Naive thymus-derived CD4-positive, alpha-beta T cell (primary cell): Measurements from ENCODE around the gene DCUN1D3. TPM values are rescaled to one million over a fixed set of nuclear protein-coding genes. Genes with fewer than 3 reads are reported as not detected.

Experiments used
- ATAC-seq: fragments of 150-1000 bp; cut with Tn5 transposase; 2 replicates; pipeline ENCODE4 v1.10.0; 2021; ENCODE audit warnings: mild to moderate bottlenecking, moderate library complexity
- CTCF ChIA-PET: fragments of 350-600 bp; sonication (Branson Sonifier 250); formaldehyde crosslinking; loops from one replicate; lab custom pipeline; 2021; ENCODE audit warnings: antibody characterized with exemption; lab: Charles Lee
- POLR2A ChIA-PET: fragments of 350-600 bp; sonication (Branson Sonifier 250); formaldehyde crosslinking; loops from one replicate; lab custom pipeline; 2021; ENCODE audit warnings: antibody characterized with exemption, inconsistent platforms; lab: Charles Lee
- DNase-seq, 9 donors: peaks; one replicate each; pipeline versions ENCODE4 v3.0.0 to v3.0.0-alpha.2; 2020 to 2022; ENCODE audit warnings: mixed read lengths in 1 of 9
- H3K27ac ChIP-seq: one replicate; pipeline ENCODE4 v1.7.0; 2013; ENCODE audit warnings: mild to moderate bottlenecking, low read depth, low read length, moderate library complexity
- H3K27me3 ChIP-seq, 2 donors: one replicate each; pipeline ENCODE4 v1.7.0; 2013; ENCODE audit warnings: low read length in 2 of 2, mild to moderate bottlenecking in 2 of 2, moderate library complexity in 2 of 2; ENCODE audit not compliant: control insufficient read depth in 2 of 2, insufficient read depth in 2 of 2
- H3K36me3 ChIP-seq, 3 experiments: 1 replicate in 2 of 3; 2 replicates in 1 of 3; pipeline ENCODE4 v1.7.0; 2013; ENCODE audit warnings: low read length in 3 of 3, mild to moderate bottlenecking in 3 of 3, moderate library complexity in 1 of 3; ENCODE audit not compliant: insufficient read depth in 3 of 3, control insufficient read depth in 2 of 3
- H3K4me1 ChIP-seq, 2 donors: one replicate each; pipeline ENCODE4 v1.7.0; 2013; ENCODE audit warnings: low read length in 2 of 2, mild to moderate bottlenecking in 2 of 2, moderate library complexity in 1 of 2; ENCODE audit not compliant: control insufficient read depth in 2 of 2, insufficient read depth in 2 of 2
- H3K4me3 ChIP-seq: 2 replicates; pipeline ENCODE4 v1.7.0; 2013; ENCODE audit warnings: mild to moderate bottlenecking, low read length
- H3K9me3 ChIP-seq, 3 experiments: 1 replicate in 2 of 3; 2 replicates in 1 of 3; pipeline ENCODE4 v1.7.0; 2013; ENCODE audit warnings: low read length in 3 of 3; ENCODE audit not compliant: control insufficient read depth in 2 of 3
- H3K27ac Mint-ChIP-seq, 9 donors: one replicate each; pipeline ENCODE4 v1.8.0; 2020 to 2022; ENCODE audit warnings: mixed read lengths in 9 of 9, mild to moderate bottlenecking in 8 of 9, moderate library complexity in 5 of 9, inconsistent platforms in 2 of 9
- H3K27me3 Mint-ChIP-seq, 5 donors: one replicate each; pipeline ENCODE4 v1.8.0; 2021 to 2022; ENCODE audit warnings: mixed read lengths in 5 of 5, mild to moderate bottlenecking in 1 of 5
- H3K36me3 Mint-ChIP-seq, 5 donors: one replicate each; pipeline ENCODE4 v1.8.0; 2020 to 2022; ENCODE audit warnings: mixed read lengths in 5 of 5, mild to moderate bottlenecking in 3 of 5, inconsistent platforms in 1 of 5
- H3K4me1 Mint-ChIP-seq, 7 donors: one replicate each; pipeline ENCODE4 v1.8.0; 2020 to 2022; ENCODE audit warnings: mixed read lengths in 7 of 7, mild to moderate bottlenecking in 3 of 7, inconsistent platforms in 1 of 7
- H3K4me3 Mint-ChIP-seq, 10 donors: one replicate each; pipeline ENCODE4 v1.8.0; 2020 to 2022; ENCODE audit warnings: mild to moderate bottlenecking in 10 of 10, mixed read lengths in 10 of 10, moderate library complexity in 6 of 10, inconsistent platforms in 2 of 10
- H3K9me3 Mint-ChIP-seq, 11 donors: one replicate each; pipeline ENCODE4 v1.8.0; 2020 to 2022; ENCODE audit warnings: mixed read lengths in 11 of 11, mild to moderate bottlenecking in 4 of 11, inconsistent platforms in 1 of 11, moderate library complexity in 1 of 11
- intact Hi-C, 2 donors: fragments of 100-400 bp; cut with micrococcal nuclease; formaldehyde crosslinking; loops; one replicate each; pipeline ENCODE4 v1.15.1; 2023
- polyA plus RNA-seq, 2 donors: library from polyadenylated mRNA; unstranded; fragments of 300-500 nt; fragmentation: Illumina TruSeq; gene quantifications; one replicate each; pipeline ENCODE4 v1.2.3, GENCODE V29; 2021
- total RNA-seq, 6 experiments: library from RNA in 5 of 6; stranded (reverse) in 5 of 6; gene quantifications; 1 replicate in 5 of 6; 2 replicates in 1 of 6; pipeline ENCODE4 v1.2.3 and lab custom pipeline; 2021 to 2026

Gene DCUN1D3
- total and polyA plus RNA-seq, 7 experiments from 2014 or later = 0.82 to 15.7 (median 5.1) TPM

GRCh38 chr16:20903899-20904506 is 3.8 kb upstream of the DCUN1D3 start:
- Mint-ChIP-seq H3K9me3 (peaks cover 0 to 5% (median 0%) of the 10 kb centered on the region in 11 donors), H3K4me3 (peak overlapping the region in 9 of 10 donors; percentile 18 to 97 (median 54)), H3K27ac (peak overlapping the region; percentile 73 to 99 (median 81)), H3K27me3 (no peaks in the 10 kb centered on the region), H3K36me3 (peaks cover 4 to 40% (median 5%) of the 10 kb centered on the region in 5 donors), H3K4me1 (peaks cover 44 to 67% (median 59%) of the 10 kb centered on the region in 7 donors)
- ChIA-PET CTCF (interaction anchor here (1.6 to 1.7 kb wide), 2 partner anchors 53 to 57 kb away, joined by 3 to 5 read pairs; no protein-coding TSS in a partner anchor), POLR2A (no interaction called here)
- H3K4me1 ChIP-seq = peaks cover 23 to 28% of the 10 kb centered on the region in 2 donors
- peaks cover 0 to 6% (median 0%) of the 10 kb centered on the region in 3 experiments for H3K36me3 ChIP-seq
- H3K27me3 ChIP-seq = no peaks in the 10 kb centered on the region
- no peak for ATAC-seq
- H3K4me3 ChIP-seq = no peak overlapping the region
- intact Hi-C loops = loop anchor here (5.0 to 10.0 kb wide), 7 partner anchors 97 to 1837 kb away; partner anchors contain the start of genes COQ7 (in 1 of the 2), ERI2 (in 1 of the 2), LDAF1 (in 1 of the 2) and REXO5 (in 1 of the 2)
- peak overlapping the region; percentile 27 for H3K27ac ChIP-seq
- DNase-seq = no peak
- H3K9me3 ChIP-seq = no peaks in the 10 kb centered on the region

GRCh38 chr16:20903116-20903898 is 3.1 kb upstream of the DCUN1D3 start:
- Mint-ChIP-seq H3K36me3 (peaks cover 4 to 40% (median 5%) of the 10 kb centered on the region in 5 donors), H3K4me3 (peak overlapping the region in 7 of 10 donors; percentile 32 to 98 (median 65)), H3K9me3 (peaks cover 0 to 5% (median 0%) of the 10 kb centered on the region in 11 donors), H3K4me1 (peaks cover 51 to 70% (median 66%) of the 10 kb centered on the region in 7 donors), H3K27me3 (no peaks in the 10 kb centered on the region), H3K27ac (peak overlapping the region; percentile 64 to 99 (median 91))
- CTCF ChIA-PET = interaction anchor here (0.9 to 1.7 kb wide), 4 partner anchors 8 to 57 kb away, joined by 3 to 5 read pairs (median 3); no protein-coding TSS in a partner anchor
- Histone ChIP-seq H3K9me3 (no peaks in the 10 kb centered on the region), H3K36me3 (peaks cover 0 to 6% (median 0%) of the 10 kb centered on the region in 3 experiments), H3K27me3 (no peaks in the 10 kb centered on the region), H3K4me1 (peaks cover 23 to 29% of the 10 kb centered on the region in 2 donors), H3K4me3 (peak overlapping the region; percentile 15), H3K27ac (peak overlapping the region; percentile 27)
- ATAC-seq = no peak
- POLR2A ChIA-PET = interaction anchor here (1.2 kb wide), 2 partner anchors 15 to 29 kb away, joined by 3 read pairs; no protein-coding TSS in a partner anchor
- intact Hi-C loops = loop anchor here (5.0 to 10.0 kb wide), 7 partner anchors 96 to 1836 kb away; partner anchors contain the start of genes COQ7 (in 1 of the 2), ERI2 (in 1 of the 2), LDAF1 (in 1 of the 2) and REXO5 (in 1 of the 2)
- no peak for DNase-seq

- POLR2A ChIA-PET = interaction anchor here (0.6 to 1.2 kb wide), 3 partner anchors 10 to 28 kb away, joined by 3 read pairs; no protein-coding TSS in a partner anchor
- H3K4me1 Mint-ChIP-seq = peaks cover 54 to 77% (median 73%) of the 10 kb centered on the region in 7 donors
These were observed 2.3 kb upstream of the DCUN1D3 start for GRCh38 chr16:20902426-20902825.

GRCh38 chr16:20901436-20902112 is 1.4 kb upstream of the DCUN1D3 start:
- Mint-ChIP-seq H3K4me3 (peak overlapping the region; percentile 87 to 99 (median 96)), H3K4me1 (peaks cover 52 to 80% (median 74%) of the 10 kb centered on the region in 7 donors), H3K27me3 (no peaks in the 10 kb centered on the region), H3K9me3 (peaks cover 0 to 5% (median 0%) of the 10 kb centered on the region in 11 donors), H3K36me3 (peaks cover 4 to 39% (median 5%) of the 10 kb centered on the region in 5 donors), H3K27ac (peak overlapping the region; percentile 94 to 99 (median 97))
- POLR2A ChIA-PET = interaction anchor here (1.3 kb wide), 1 partner anchor 25 kb away, joined by 3 read pairs; no protein-coding TSS in a partner anchor
- peak overlapping the region; percentile 97 for H3K27ac ChIP-seq
- peaks cover 0 to 6% (median 0%) of the 10 kb centered on the region in 3 experiments for H3K36me3 ChIP-seq
- ATAC-seq = peak; percentile 18
- H3K4me3 ChIP-seq = peak overlapping the region; percentile 88
- intact Hi-C loops = loop anchor here (2.0 to 10.0 kb wide), 12 partner anchors 17 to 1834 kb away; partner anchors contain the start of genes LDAF1 (in 2 of the 2), COQ7 (in 1 of the 2), ERI2 (in 1 of the 2) and POLR3E (in 1 of the 2)
- no peaks in the 10 kb centered on the region for H3K27me3 ChIP-seq
- CTCF ChIA-PET = no interaction called here
- H3K9me3 ChIP-seq = no peaks in the 10 kb centered on the region
- peaks cover 23 to 29% of the 10 kb centered on the region in 2 donors for H3K4me1 ChIP-seq
- DNase-seq = peak in 4 of 9 donors; percentile 15 to 35 (median 22)

More at GRCh38 chr16:20902426-20902825, 2.3 kb upstream of the DCUN1D3 start:
- H3K36me3 Mint-ChIP-seq = peaks cover 4 to 40% (median 5%) of the 10 kb centered on the region in 5 donors
- Histone ChIP-seq H3K27me3 (no peaks in the 10 kb centered on the region), H3K36me3 (peaks cover 0 to 6% (median 0%) of the 10 kb centered on the region in 3 experiments), H3K9me3 (no peaks in the 10 kb centered on the region), H3K4me1 (peaks cover 23 to 29% of the 10 kb centered on the region in 2 donors), H3K4me3 (no peak overlapping the region), H3K27ac (no peak overlapping the region)
- H3K4me3 Mint-ChIP-seq = peak overlapping the region in 8 of 10 donors; percentile 17 to 98 (median 94)
- intact Hi-C loops = loop anchor here (5.0 to 10.0 kb wide), 7 partner anchors 95 to 1835 kb away; partner anchors contain the start of genes COQ7 (in 1 of the 2), ERI2 (in 1 of the 2), LDAF1 (in 1 of the 2) and REXO5 (in 1 of the 2)
- H3K9me3 Mint-ChIP-seq = peaks cover 0 to 5% (median 0%) of the 10 kb centered on the region in 11 donors
- H3K27me3 Mint-ChIP-seq = no peaks in the 10 kb centered on the region
- DNase-seq = no peak
- CTCF ChIA-PET = interaction anchor here (1.0 to 1.7 kb wide), 2 partner anchors 9 to 52 kb away, joined by 3 to 5 read pairs; no protein-coding TSS in a partner anchor
- no peak for ATAC-seq
- peak overlapping the region; percentile 65 to 99 (median 96) for H3K27ac Mint-ChIP-seq

GRCh38 chr16:20901068-20901435 is 894 bp upstream of the DCUN1D3 start:
- Histone ChIP-seq H3K4me3 (peak overlapping the region; percentile 88), H3K27me3 (no peaks in the 10 kb centered on the region), H3K4me1 (peaks cover 23 to 29% of the 10 kb centered on the region in 2 donors), H3K9me3 (no peaks in the 10 kb centered on the region), H3K27ac (peak overlapping the region; percentile 97), H3K36me3 (peaks cover 0 to 6% (median 0%) of the 10 kb centered on the region in 3 experiments)
- Mint-ChIP-seq H3K4me3 (peak overlapping the region; percentile 87 to 99 (median 96)), H3K27me3 (no peaks in the 10 kb centered on the region), H3K4me1 (peaks cover 52 to 76% (median 74%) of the 10 kb centered on the region in 7 donors), H3K9me3 (peaks cover 0 to 5% (median 0%) of the 10 kb centered on the region in 11 donors), H3K36me3 (peaks cover 4 to 34% (median 5%) of the 10 kb centered on the region in 5 donors), H3K27ac (peak overlapping the region; percentile 94 to 99 (median 97))
- POLR2A ChIA-PET = interaction anchor here (1.0 to 2.2 kb wide), 4 partner anchors 23 to 1290 kb away, joined by 3 to 6 read pairs (median 3); no protein-coding TSS in a partner anchor
- intact Hi-C loops = loop anchor here (2.0 to 10.0 kb wide), 12 partner anchors 16 to 1834 kb away; partner anchors contain the start of genes LDAF1 (in 2 of the 2), COQ7 (in 1 of the 2), ERI2 (in 1 of the 2) and POLR3E (in 1 of the 2)
- ATAC-seq (no peak), DNase-seq (peak in 3 of 9 donors; percentile 12 to 35 (median 25))
- CTCF ChIA-PET = no interaction called here
